CD4-positive, alpha-beta T cell treated with Interleukin-15 for 1 hour (primary cell): Measurements from ENCODE around the gene NEUROD2.

ENCODE experiments used
- DNase-seq: peaks from one replicate; pipeline ENCODE4 v3.0.0-alpha.2; 2020

NEUROD2 gene

GRCh38 chr17:39607851-39608130, at the start of gene NEUROD2:
Gene NEUROD2, minus strand, starts transcription at chr17:39607920. Its CDS starts 1,321 bp downstream, at chr17:39606599.
- no peak for DNase-seq

- no peak for DNase-seq
Observed at GRCh38 chr17:39655105-39655504, 47.4 kb upstream of the NEUROD2 start.

GRCh38 chr17:39653662-39654331, 46.1 kb upstream of the NEUROD2 start:
- peak; percentile 69 for DNase-seq

- DNase-seq: no peak
Observed at GRCh38 chr17:39653316-39653661, 45.6 kb upstream of the NEUROD2 start.

GRCh38 chr17:39652587-39653315, 45.0 kb upstream of the NEUROD2 start:
- no peak for DNase-seq

GRCh38 chr17:39651923-39652586, 44.3 kb upstream of the NEUROD2 start:
- DNase-seq: no peak

- no peak for DNase-seq
Observed at GRCh38 chr17:39650121-39650579, 42.4 kb upstream of the NEUROD2 start.

- no peak for DNase-seq
Observed at GRCh38 chr17:39648616-39649366, 41.1 kb upstream of the NEUROD2 start.

GRCh38 chr17:39647256-39647655, 39.5 kb upstream of the NEUROD2 start:
- no peak for DNase-seq

- DNase-seq: no peak
Observed at GRCh38 chr17:39643271-39643670, 35.6 kb upstream of the NEUROD2 start.

GRCh38 chr17:39642291-39643074, 34.8 kb upstream of the NEUROD2 start:
- DNase-seq: no peak

GRCh38 chr17:39641883-39642282, 34.2 kb upstream of the NEUROD2 start:
- DNase-seq: no peak

- no peak for DNase-seq
Observed at GRCh38 chr17:39641097-39641496, 33.4 kb upstream of the NEUROD2 start.

GRCh38 chr17:39640591-39641031, 32.9 kb upstream of the NEUROD2 start:
- DNase-seq: no peak

GRCh38 chr17:39639566-39640458, 32.1 kb upstream of the NEUROD2 start:
- no peak for DNase-seq

- DNase-seq: no peak
Observed at GRCh38 chr17:39639043-39639442, 31.3 kb upstream of the NEUROD2 start.

- no peak for DNase-seq
Observed at GRCh38 chr17:39638317-39638716, 30.6 kb upstream of the NEUROD2 start.

GRCh38 chr17:39636927-39637736, 29.4 kb upstream of the NEUROD2 start, which contains the start of gene STARD3:
Gene STARD3, plus strand, starts transcription at chr17:39637144. Its CDS starts 16,388 bp downstream, at chr17:39653532.
- peak; percentile 90 for DNase-seq

- DNase-seq: no peak
Observed at GRCh38 chr17:39636587-39636926, 28.8 kb upstream of the NEUROD2 start.

GRCh38 chr17:39635614-39636176, 28.0 kb upstream of the NEUROD2 start:
- no peak for DNase-seq
